ENCODE measurements around the gene PLCB4.

Gene PLCB4

GRCh38 chr20:9506280-9506821, 437.5 kb downstream of the PLCB4 start:
- no peak for DNase-seq

DNA sequence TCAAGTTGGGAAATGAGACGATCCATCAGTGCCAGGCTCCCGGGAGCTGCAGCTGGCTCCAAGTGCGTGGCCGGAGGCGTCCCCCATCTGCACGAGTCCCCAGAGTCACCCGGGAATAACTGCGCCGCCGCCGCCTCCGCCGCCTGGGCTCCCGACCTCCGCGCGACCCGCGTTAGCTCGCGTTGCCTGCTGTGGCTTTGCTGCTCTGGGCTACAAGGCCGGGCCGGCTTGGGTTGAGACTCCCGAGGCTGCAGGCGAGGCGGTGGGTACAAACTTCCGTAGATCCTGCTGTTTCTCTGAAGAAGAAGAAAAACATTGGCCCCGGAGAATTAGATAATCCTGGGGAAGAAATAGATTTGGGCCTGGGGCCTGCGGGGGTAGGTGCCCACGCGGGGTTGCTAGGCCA, 438.1 kb downstream of the PLCB4 start:
- no peak for DNase-seq

- DNase-seq, result no peak
These were observed 438.8 kb downstream of the PLCB4 start for GRCh38 chr20:9507544-9508239.

- no peak for DNase-seq
These were observed 439.4 kb downstream of the PLCB4 start for GRCh38 chr20:9508240-9508661.

GRCh38 chr20:9508696-9509178, 439.9 kb downstream of the PLCB4 start:
- no peak for DNase-seq

DNA sequence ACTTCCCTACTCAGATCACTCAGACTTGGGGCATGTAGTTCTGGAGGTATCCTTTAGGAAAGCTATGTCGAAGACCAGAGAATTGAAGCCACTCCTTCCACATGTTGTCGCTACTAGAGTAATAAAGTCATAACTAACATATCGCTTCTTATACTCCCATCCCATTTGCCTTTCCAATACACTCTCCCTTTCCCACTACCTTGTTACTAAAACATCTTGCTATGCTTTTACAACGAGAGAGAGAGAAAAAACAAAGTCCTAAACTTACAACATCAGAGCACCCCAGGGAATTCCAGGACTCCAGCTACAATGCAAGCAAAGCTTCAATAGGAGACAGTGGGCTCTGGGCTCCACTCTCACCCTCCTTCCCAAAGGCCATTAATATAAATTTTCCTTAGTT, 440.4 kb downstream of the PLCB4 start:
- no peak for DNase-seq

DNA sequence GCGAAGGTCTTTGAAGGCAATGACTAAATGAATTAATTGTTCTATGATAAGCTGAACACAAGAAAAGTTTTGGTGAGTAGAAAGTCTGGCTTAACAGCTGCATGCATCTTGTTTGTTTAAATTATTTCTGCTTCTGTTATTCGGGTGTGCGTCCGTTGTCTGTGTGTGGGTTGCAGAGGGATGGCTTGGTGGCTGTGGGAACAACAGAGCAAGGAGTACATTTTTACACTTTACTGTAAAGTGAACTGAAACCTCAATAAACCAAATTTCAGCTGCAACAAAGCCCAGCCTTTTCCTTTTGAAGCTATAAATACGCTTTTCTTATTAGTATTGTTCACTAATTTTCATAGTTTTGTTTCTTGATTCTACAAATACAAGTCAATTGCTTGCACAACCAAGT, 442.0 kb downstream of the PLCB4 start:
- no peak for DNase-seq

- DNase-seq, result no peak
These were observed 445.2 kb downstream of the PLCB4 start for GRCh38 chr20:9514072-9514460.

DNA sequence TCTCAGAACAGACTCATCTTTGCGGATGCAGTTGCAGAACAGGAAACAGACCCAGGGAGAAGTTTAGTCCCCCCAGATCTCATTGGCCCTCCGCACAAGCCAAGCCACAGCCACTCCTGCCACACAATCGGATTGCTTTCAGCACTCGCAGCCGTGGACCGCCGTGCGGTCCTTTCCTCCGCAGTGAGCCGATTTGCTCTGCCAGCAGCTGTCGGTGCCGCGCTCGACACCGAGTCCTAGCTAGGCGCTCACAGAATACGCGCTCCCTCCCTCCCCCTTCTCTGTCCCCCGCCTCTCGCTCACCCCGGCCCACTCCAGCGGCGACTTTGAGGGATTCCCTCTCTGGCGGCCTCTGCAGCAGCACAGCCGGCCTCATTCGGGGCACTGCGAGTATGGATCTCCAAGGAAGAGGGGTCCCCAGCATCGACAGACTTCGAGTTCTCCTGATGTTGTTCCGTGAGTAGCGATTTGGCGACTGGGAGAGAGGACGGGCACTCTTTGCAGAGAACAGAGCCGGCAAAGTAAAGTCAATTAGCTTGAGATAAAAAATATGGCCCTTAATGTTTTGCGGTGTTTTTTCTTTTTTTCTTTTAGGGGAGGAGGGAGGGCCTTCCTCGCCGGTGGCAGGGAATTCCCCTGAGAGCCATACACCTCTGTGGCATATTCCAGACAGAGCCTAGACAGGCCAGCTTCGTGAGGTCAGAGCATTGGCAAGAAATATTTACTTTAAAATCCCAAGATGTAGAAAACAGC, 445.8 kb downstream of the PLCB4 start, which contains the start of gene LAMP5:
Gene LAMP5 (plus strand): TSS at position 130 of the 753 bp plus-strand sequence. CDS start 263 bp downstream, at position 393.
- DNase-seq, result peak; percentile 23 to 59

DNA sequence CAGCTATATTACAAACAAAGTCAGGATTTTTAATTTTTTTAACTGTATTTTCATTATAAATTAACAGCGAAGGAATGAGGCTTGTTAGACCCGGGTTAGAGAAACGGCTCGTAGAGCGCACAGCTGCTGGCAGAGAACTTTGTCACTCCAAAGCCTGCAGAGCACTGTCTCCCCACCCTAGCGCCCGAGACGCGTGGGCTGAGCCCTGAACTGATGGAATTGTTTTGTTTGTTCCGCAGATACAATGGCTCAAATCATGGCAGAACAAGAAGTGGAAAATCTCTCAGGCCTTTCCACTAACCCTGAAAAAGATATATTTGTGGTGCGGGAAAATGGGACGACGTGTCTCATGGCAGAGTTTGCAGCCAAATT, 446.3 kb downstream of the PLCB4 start:
- peak; percentile 29 to 54 for DNase-seq

DNA sequence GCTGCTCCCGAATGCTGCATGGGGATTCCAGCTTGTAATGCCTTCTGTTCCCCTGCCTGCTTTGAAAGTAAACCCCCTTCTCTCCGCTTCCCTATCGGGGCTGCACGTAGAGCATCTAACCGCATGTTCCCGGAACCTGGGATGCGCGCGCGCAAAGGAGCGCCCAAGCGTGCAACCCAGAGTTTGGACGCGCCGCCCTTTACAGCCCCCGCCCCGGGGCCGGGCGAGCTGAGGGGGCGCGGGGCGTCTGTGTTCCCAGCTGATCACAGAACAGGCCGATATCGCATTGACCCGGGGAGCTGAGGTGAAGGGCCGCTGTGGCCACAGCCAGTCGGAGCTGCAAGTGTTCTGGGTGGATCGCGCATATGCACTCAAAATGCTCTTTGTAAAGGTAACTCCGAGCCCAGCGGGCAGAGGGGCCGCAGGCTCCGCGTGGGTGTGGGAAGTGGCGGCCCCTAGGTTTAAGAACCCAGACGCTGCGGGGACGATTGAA, 446.9 kb downstream of the PLCB4 start:
- DNase-seq, result no peak

GRCh38 chr20:9516234-9516871, 447.5 kb downstream of the PLCB4 start:
- no peak for DNase-seq

- no peak for DNase-seq
These were observed 448.6 kb downstream of the PLCB4 start for GRCh38 chr20:9517297-9518162.

DNA sequence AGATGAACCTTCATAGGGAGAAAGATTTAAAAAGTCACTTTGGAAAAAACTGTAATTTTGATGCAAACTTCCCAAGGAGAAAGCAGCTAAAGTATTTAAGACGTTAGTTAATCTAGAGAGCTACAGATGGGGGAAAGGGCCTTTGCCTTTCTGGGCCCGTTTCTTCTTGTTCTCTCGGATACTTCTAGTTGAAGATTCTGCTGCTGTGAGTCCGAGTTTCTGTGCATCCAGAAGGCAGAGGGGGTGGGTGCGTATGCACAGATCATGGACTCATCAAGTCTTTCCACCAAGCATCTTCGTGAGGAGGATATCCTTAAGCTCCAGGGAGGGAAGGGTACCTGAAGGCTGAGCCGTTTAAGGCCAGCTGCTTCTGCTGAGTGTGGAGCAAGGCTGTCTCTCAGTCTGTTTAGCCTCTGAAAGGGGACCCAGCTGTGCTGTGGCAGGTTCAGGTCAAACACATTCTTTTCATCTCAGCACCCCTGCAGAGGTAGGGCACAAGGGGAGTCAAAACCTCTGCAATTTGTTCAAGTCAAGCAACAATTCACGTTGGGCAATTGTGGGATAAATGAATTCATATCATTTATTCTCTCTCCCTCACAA, 449.8 kb downstream of the PLCB4 start:
- no peak for DNase-seq

- peak in 1 of 2 donors; percentile 31 for DNase-seq
These were observed 451.2 kb downstream of the PLCB4 start for GRCh38 chr20:9520086-9520485.

DNA sequence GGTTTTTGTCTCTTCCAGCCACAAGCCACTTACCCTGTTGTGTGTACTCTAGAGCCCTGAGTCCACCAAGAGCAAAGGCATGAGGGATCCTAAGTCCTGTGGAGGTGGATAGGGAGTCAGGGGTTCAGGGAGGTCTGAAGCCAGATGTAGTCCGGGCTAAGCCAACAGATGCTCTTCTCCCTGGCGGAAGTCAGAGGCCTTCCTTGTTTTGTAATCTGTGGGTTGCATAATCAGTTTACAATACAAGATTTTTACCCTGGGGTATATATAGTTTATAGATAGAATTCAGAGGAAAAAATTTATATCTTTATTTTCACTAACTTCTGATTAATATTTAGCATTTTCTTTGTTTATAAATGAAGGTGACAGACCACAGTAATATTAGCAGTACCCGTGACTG, 454.7 kb downstream of the PLCB4 start:
- DNase-seq, result peak in 1 of 2 donors; percentile 59

Measured in inflammatory macrophage (primary cell).